Measurements from ENCODE around the gene NIF3L1. TPM values are rescaled to one million over a fixed set of nuclear protein-coding genes. Genes with fewer than 3 reads are reported as not detected.
"Not testable (repeated sequence)": the region's sequence is repeated elsewhere in the genome, so short reads cannot be mapped to it uniquely, and the experiment has no call there.

Gene NIF3L1
- total RNA-seq, 2 experiments from 2014 or later, result 36.9 to 37.7 TPM

- H3K27me3 Mint-ChIP-seq, result no peaks in the 10 kb centered on the region
- ATAC-seq (ENCODE audit: low read depth) (no peak), DNase-seq (no peak)
- peaks cover 64% of the 10 kb centered on the region for H3K36me3 Mint-ChIP-seq
- peak overlapping the region; percentile 78 for H3K4me3 Mint-ChIP-seq
- POLR2A ChIA-PET, result interaction anchor here (1.7 to 3.2 kb wide), 2 partner anchors 29 to 32 kb away, joined by 4 to 10 read pairs; partner anchors contain the start of genes NIF3L1 and PPIL3
- H3K4me1 Mint-ChIP-seq, result peaks cover 44% of the 10 kb centered on the region
- H3K9me3 Mint-ChIP-seq, result no peaks in the 10 kb centered on the region
- H3K27ac Mint-ChIP-seq, result peak overlapping the region; percentile 86
Measured at GRCh38 chr2:200860092-200860795, 28.9 kb upstream of the NIF3L1 start.

GRCh38 chr2:200861617-200862155, 27.5 kb upstream of the NIF3L1 start:
- peaks cover 58% of the 10 kb centered on the region for H3K36me3 Mint-ChIP-seq
- no peaks in the 10 kb centered on the region for H3K9me3 Mint-ChIP-seq
- H3K4me3 Mint-ChIP-seq, result peak overlapping the region; percentile 96
- peaks cover 39% of the 10 kb centered on the region for H3K4me1 Mint-ChIP-seq
- ATAC-seq (ENCODE audit: low read depth), result no peak
- H3K27me3 Mint-ChIP-seq, result no peaks in the 10 kb centered on the region
- peak overlapping the region; percentile 98 for H3K27ac Mint-ChIP-seq
- DNase-seq, result no peak
- POLR2A ChIA-PET, result interaction anchor here (0.6 to 3.2 kb wide), 6 partner anchors 26 to 781 kb away, joined by 3 to 10 read pairs (median 4); partner anchors contain the start of genes NIF3L1 and PPIL3

GRCh38 chr2:200862532-200863000, 26.6 kb upstream of the NIF3L1 start:
- POLR2A ChIA-PET, result interaction anchor here (2.1 to 4.5 kb wide), 3 partner anchors 13 to 28 kb away, joined by 10 to 108 read pairs (median 17); partner anchors contain the start of genes NIF3L1 and PPIL3
- Mint-ChIP-seq H3K27ac (peak overlapping the region; percentile 98), H3K4me3 (peak overlapping the region; percentile 96), H3K36me3 (peaks cover 52% of the 10 kb centered on the region), H3K9me3 (no peaks in the 10 kb centered on the region), H3K27me3 (no peaks in the 10 kb centered on the region), H3K4me1 (peaks cover 37% of the 10 kb centered on the region)
- ATAC-seq (ENCODE audit: low read depth) (peak; percentile 26), DNase-seq (no peak)

- peaks cover 30% of the 10 kb centered on the region for H3K4me1 Mint-ChIP-seq
- peak overlapping the region; percentile 96 for H3K4me3 Mint-ChIP-seq
- no peaks in the 10 kb centered on the region for H3K9me3 Mint-ChIP-seq
- peak overlapping the region; percentile 98 for H3K27ac Mint-ChIP-seq
- peaks cover 40% of the 10 kb centered on the region for H3K36me3 Mint-ChIP-seq
- no peaks in the 10 kb centered on the region for H3K27me3 Mint-ChIP-seq
- DNase-seq, result no peak
- POLR2A ChIA-PET, result interaction anchor here (0.9 to 4.5 kb wide), 40 partner anchors 8 to 917 kb away, joined by 3 to 108 read pairs (median 6); partner anchors contain the start of genes BZW1, CASP10, CASP8 and CFLAR
- ATAC-seq (ENCODE audit: low read depth), result peak; percentile 10
Measured at GRCh38 chr2:200863782-200864175, 25.4 kb upstream of the NIF3L1 start.

GRCh38 chr2:200864176-200865034, 24.8 kb upstream of the NIF3L1 start, which contains the start of gene CLK1:
TSS of gene CLK1 (minus strand) at chr2:200864658. CDS start at chr2:200861862, 2,796 bp downstream.
- peak; percentile 79 for ATAC-seq (ENCODE audit: low read depth)
- Mint-ChIP-seq H3K27ac (peak within 1 kb of the TSS; percentile 98), H3K27me3 (no peaks in the 10 kb centered on the region), H3K9me3 (no peaks in the 10 kb centered on the region), H3K36me3 (peaks cover 40% of the 10 kb centered on the region), H3K4me3 (peak within 1 kb of the TSS; percentile 96), H3K4me1 (peaks cover 27% of the 10 kb centered on the region)
- DNase-seq, result peak; percentile 95
- POLR2A ChIA-PET, result interaction anchor here (0.6 to 4.5 kb wide), 42 partner anchors 9 to 917 kb away, joined by 3 to 108 read pairs (median 6); partner anchors contain the start of genes BZW1, CASP10, CASP8 and CFLAR

- peaks cover 8% of the 10 kb centered on the region for H3K4me1 Mint-ChIP-seq
- POLR2A ChIA-PET, result interaction anchor here (0.6 to 1.4 kb wide), 3 partner anchors 17 to 20 kb away, joined by 3 to 12 read pairs (median 3); partner anchors contain the start of genes NIF3L1 and PPIL3
- no peaks in the 10 kb centered on the region for H3K9me3 Mint-ChIP-seq
- no peaks in the 10 kb centered on the region for H3K27me3 Mint-ChIP-seq
- no peak for ATAC-seq (ENCODE audit: low read depth)
- H3K4me3 Mint-ChIP-seq, result peak overlapping the region; percentile 13
- peaks cover 33% of the 10 kb centered on the region for H3K36me3 Mint-ChIP-seq
- H3K27ac Mint-ChIP-seq, result peak overlapping the region; percentile 61
- no peak for DNase-seq
Measured at GRCh38 chr2:200869014-200869413, 20.2 kb upstream of the NIF3L1 start.

GRCh38 chr2:200871151-200871550, 18.0 kb upstream of the NIF3L1 start:
- DNase-seq (no peak), ATAC-seq (ENCODE audit: low read depth) (no peak)
- no peak overlapping the region for H3K4me3 Mint-ChIP-seq
- peaks cover 47% of the 10 kb centered on the region for H3K36me3 Mint-ChIP-seq
- no peaks in the 10 kb centered on the region for H3K27me3 Mint-ChIP-seq
- peaks cover 4% of the 10 kb centered on the region for H3K4me1 Mint-ChIP-seq
- no peaks in the 10 kb centered on the region for H3K9me3 Mint-ChIP-seq
- POLR2A ChIA-PET, result interaction anchor here (1.5 kb wide), 1 partner anchor 18 kb away, joined by 5 read pairs; the partner anchor contains the start of genes NIF3L1 and PPIL3
- no peak overlapping the region for H3K27ac Mint-ChIP-seq

- Mint-ChIP-seq H3K4me1 (peaks cover 4% of the 10 kb centered on the region), H3K27me3 (no peaks in the 10 kb centered on the region), H3K27ac (no peak overlapping the region), H3K36me3 (peaks cover 50% of the 10 kb centered on the region), H3K4me3 (no peak overlapping the region), H3K9me3 (no peaks in the 10 kb centered on the region)
- no peak for ATAC-seq (ENCODE audit: low read depth)
- POLR2A ChIA-PET, result interaction anchor here (1.0 to 1.9 kb wide), 2 partner anchors 8 to 9 kb away, joined by 3 to 8 read pairs; partner anchors contain the start of gene CLK1
- DNase-seq, result no peak
Measured at GRCh38 chr2:200873560-200873959, 15.6 kb upstream of the NIF3L1 start.

GRCh38 chr2:200877443-200877842, 11.7 kb upstream of the NIF3L1 start:
- no peak for ATAC-seq (ENCODE audit: low read depth)
- no peak overlapping the region for H3K4me3 Mint-ChIP-seq
- POLR2A ChIA-PET, result interaction anchor here (1.2 to 1.5 kb wide), 2 partner anchors 12 to 14 kb away, joined by 5 to 10 read pairs; partner anchors contain the start of genes CLK1, NIF3L1 and PPIL3

GRCh38 chr2:200878289-200878880, 10.8 kb upstream of the NIF3L1 start:
- peaks cover 47% of the 10 kb centered on the region for H3K36me3 Mint-ChIP-seq

More at GRCh38 chr2:200877443-200877842, 11.7 kb upstream of the NIF3L1 start:
- Mint-ChIP-seq H3K27ac (no peak overlapping the region), H3K9me3 (no peaks in the 10 kb centered on the region), H3K27me3 (no peaks in the 10 kb centered on the region), H3K4me1 (peaks cover 8% of the 10 kb centered on the region), H3K36me3 (peaks cover 50% of the 10 kb centered on the region)
- DNase-seq, result no peak

GRCh38 chr2:200881715-200882249, 7.4 kb upstream of the NIF3L1 start:
- H3K4me3 Mint-ChIP-seq; H3K27me3 Mint-ChIP-seq; DNase-seq; H3K9me3 Mint-ChIP-seq; ATAC-seq (ENCODE audit: low read depth); H3K27ac Mint-ChIP-seq: not testable (repeated sequence)
- POLR2A ChIA-PET, result interaction anchor here (1.7 kb wide), 1 partner anchor 17 kb away, joined by 5 read pairs; the partner anchor contains the start of gene CLK1
- Mint-ChIP-seq H3K36me3 (peaks cover 37% of the 10 kb centered on the region), H3K4me1 (peaks cover 18% of the 10 kb centered on the region)

More at GRCh38 chr2:200878289-200878880, 10.8 kb upstream of the NIF3L1 start:
- no peak for ATAC-seq (ENCODE audit: low read depth)
- H3K9me3 Mint-ChIP-seq, result no peaks in the 10 kb centered on the region
- POLR2A ChIA-PET, result interaction anchor here (0.6 to 1.5 kb wide), 3 partner anchors 11 to 31 kb away, joined by 3 to 10 read pairs (median 5); partner anchors contain the start of genes CLK1, NIF3L1 and PPIL3
- no peak for DNase-seq
- no peak overlapping the region for H3K4me3 Mint-ChIP-seq
- H3K27me3 Mint-ChIP-seq, result no peaks in the 10 kb centered on the region
- no peak overlapping the region for H3K27ac Mint-ChIP-seq
- peaks cover 10% of the 10 kb centered on the region for H3K4me1 Mint-ChIP-seq

- H3K27me3 Mint-ChIP-seq, result no peaks in the 10 kb centered on the region
- ATAC-seq (ENCODE audit: low read depth) (no peak), DNase-seq (no peak)
- POLR2A ChIA-PET, result no interaction called here
- H3K4me1 Mint-ChIP-seq, result peaks cover 14% of the 10 kb centered on the region
- no peaks in the 10 kb centered on the region for H3K9me3 Mint-ChIP-seq
- no peak overlapping the region for H3K27ac Mint-ChIP-seq
- H3K36me3 Mint-ChIP-seq, result peaks cover 30% of the 10 kb centered on the region
- no peak overlapping the region for H3K4me3 Mint-ChIP-seq
Measured at GRCh38 chr2:200899482-200899881, 10.3 kb downstream of the NIF3L1 start.
